Hepatocyte (in vitro differentiated cells): Measurements from ENCODE around the gene ADGB. TPM values are rescaled to one million over a fixed set of nuclear protein-coding genes. Genes with fewer than 3 reads are reported as not detected.

ENCODE experiments used
- DNase-seq: peaks from one replicate; pipeline ENCODE4 v3.0.0-alpha.2; 2016; ENCODE audit warnings: low spot score
- H2AFZ ChIP-seq: fragments of 200-600 bp; sonication (generic); 2 replicates; pipeline ENCODE4 v1.6.0; 2016; ENCODE audit warnings: antibody characterized with exemption, mild to moderate bottlenecking
- H3K27ac ChIP-seq: fragments of 200-600 bp; sonication (generic); 2 replicates; pipeline ENCODE4 v1.5.1; 2016; ENCODE audit warnings: mild to moderate bottlenecking
- H3K27me3 ChIP-seq: fragments of 200-600 bp; sonication (generic); 2 replicates; pipeline ENCODE4 v1.6.1; 2016
- H3K36me3 ChIP-seq: fragments of 200-600 bp; sonication (generic); replicated peaks from 2 replicates; pipeline ENCODE4 v1.5.1; 2016; ENCODE audit warnings: low read depth; ENCODE audit not compliant: insufficient read depth
- H3K4me1 ChIP-seq: fragments of 200-600 bp; sonication (generic); 2 replicates; pipeline ENCODE4 v1.5.1; 2016; ENCODE audit warnings: mild to moderate bottlenecking, moderate library complexity; ENCODE audit not compliant: insufficient read depth
- H3K4me2 ChIP-seq: fragments of 200-600 bp; sonication (generic); 2 replicates; pipeline ENCODE4 v1.6.0; 2016
- H3K4me3 ChIP-seq: fragments of 200-600 bp; sonication (generic); 2 replicates; pipeline ENCODE4 v1.5.1; 2016; ENCODE audit warnings: mild to moderate bottlenecking
- H3K79me2 ChIP-seq: fragments of 200-600 bp; sonication (generic); 2 replicates; pipeline ENCODE4 v1.6.0; 2017; ENCODE audit warnings: mild to moderate bottlenecking
- H3K9me2 ChIP-seq: fragments of 200-600 bp; sonication (generic); replicated peaks from 2 replicates; pipeline ENCODE4 v1.6.0; 2017; ENCODE audit warnings: mild to moderate bottlenecking; ENCODE audit not compliant: insufficient read depth
- H3K9me3 ChIP-seq: fragments of 200-600 bp; sonication (generic); 2 replicates; pipeline ENCODE4 v1.5.1; 2016; ENCODE audit warnings: low read depth, mild to moderate bottlenecking
- H4K20me1 ChIP-seq: fragments of 200-600 bp; sonication (generic); 2 replicates; pipeline ENCODE4 v1.6.0; 2016; ENCODE audit warnings: mild to moderate bottlenecking; ENCODE audit not compliant: insufficient read depth, poor library complexity, severe bottlenecking
- CTCF ChIP-seq: fragments of 200-600 bp; sonication (generic); IDR thresholded peaks from 2 replicates; pipeline ENCODE4 v1.5.1; 2016; ENCODE audit warnings: antibody characterized with exemption, mild to moderate bottlenecking; ENCODE audit not compliant: poor library complexity
- EZH2 ChIP-seq: fragments of 200-600 bp; sonication (generic); IDR thresholded peaks from 2 replicates; pipeline ENCODE4 v1.6.1; 2016; ENCODE audit warnings: antibody characterized with exemption, mild to moderate bottlenecking, borderline replicate concordance
- EZH2phosphoT487 ChIP-seq: fragments of 200-600 bp; sonication (generic); IDR thresholded peaks from one replicate; pipeline ENCODE4 v1.6.1; 2018; ENCODE audit warnings: antibody characterized with exemption, mild to moderate bottlenecking, low read depth, moderate library complexity; ENCODE audit not compliant: unreplicated experiment, severe bottlenecking
- WGBS: methylation state at CpG from one replicate; pipeline ENCODE4 v1.1.6; 2016; ENCODE audit warnings: low lambda C conversion rate; ENCODE audit errors: missing lambda C conversion rate; 5-methylcytosine and 5-hydroxymethylcytosine counted together
- polyA plus RNA-seq: library from polyadenylated mRNA; unstranded; fragments of >200 nt; fragmentation: Nextera tagmentation; extraction: Ambion mirVana; gene quantifications from 2 replicates; pipeline ENCODE4 v1.2.1, GENCODE V29; 2016
- total RNA-seq: library from RNA; depleted of rRNA; stranded (reverse); fragments of >200 nt; gene quantifications from 2 replicates; pipeline ENCODE4 v1.2.3, GENCODE V29; 2014

The ADGB gene
- total and polyA plus RNA-seq, 2 experiments from 2014 or later = 0.33 TPM; not detected in 1

GRCh38 chr6:146673069-146673468 lies 74.3 kb downstream of the ADGB start:
- Histone ChIP-seq H3K79me2 (no peaks in the 10 kb centered on the region), H3K27ac (no peak overlapping the region), H3K36me3 (no peaks in the 10 kb centered on the region), H4K20me1 (no peaks in the 10 kb centered on the region), H3K4me2 (no peak overlapping the region), H3K4me3 (no peak overlapping the region), H3K27me3 (no peaks in the 10 kb centered on the region), H3K9me3 (no peaks in the 10 kb centered on the region), H3K4me1 (no peaks in the 10 kb centered on the region), H2AFZ (no peak overlapping the region), H3K9me2 (no peaks in the 10 kb centered on the region)
- DNase-seq = no peak
- TF ChIP-seq CTCF = no peak
- TF ChIP-seq EZH2 = no peak
- TF ChIP-seq EZH2phosphoT487 = no peak
- 57% methylated on average over 3 of the region's 3 CpGs for WGBS

GRCh38 chr6:146679386-146679785 lies 80.6 kb downstream of the ADGB start:
- H3K9me2 ChIP-seq = no peaks in the 10 kb centered on the region
- no peaks in the 10 kb centered on the region for H3K9me3 ChIP-seq
- no peak for DNase-seq
- no peak overlapping the region for H3K27ac ChIP-seq
- no peaks in the 10 kb centered on the region for H4K20me1 ChIP-seq
- TF ChIP-seq EZH2phosphoT487 = no peak
- TF ChIP-seq CTCF = no peak
- no peak for TF ChIP-seq EZH2
- no peaks in the 10 kb centered on the region for H3K36me3 ChIP-seq
- no peaks in the 10 kb centered on the region for H3K79me2 ChIP-seq
- 89% methylated on average over 3 of the region's 3 CpGs for WGBS
- no peaks in the 10 kb centered on the region for H3K4me1 ChIP-seq
- no peak overlapping the region for H3K4me2 ChIP-seq
- no peak overlapping the region for H3K4me3 ChIP-seq
- no peak overlapping the region for H2AFZ ChIP-seq
- H3K27me3 ChIP-seq = no peaks in the 10 kb centered on the region

GRCh38 chr6:146682919-146683318 lies 84.1 kb downstream of the ADGB start:
- H3K27me3 ChIP-seq = no peaks in the 10 kb centered on the region
- H4K20me1 ChIP-seq = no peaks in the 10 kb centered on the region
- H3K9me3 ChIP-seq = no peaks in the 10 kb centered on the region
- no peak for DNase-seq
- no peak overlapping the region for H3K27ac ChIP-seq
- no peaks in the 10 kb centered on the region for H3K79me2 ChIP-seq
- H2AFZ ChIP-seq = no peak overlapping the region
- H3K36me3 ChIP-seq = no peaks in the 10 kb centered on the region
- WGBS = 86% methylated on average over 1 of the region's 1 CpG
- H3K4me1 ChIP-seq = no peaks in the 10 kb centered on the region
- no peaks in the 10 kb centered on the region for H3K9me2 ChIP-seq
- TF ChIP-seq EZH2phosphoT487 = no peak
- TF ChIP-seq EZH2 = no peak
- TF ChIP-seq CTCF = no peak
- no peak overlapping the region for H3K4me3 ChIP-seq
- H3K4me2 ChIP-seq = no peak overlapping the region

- Histone ChIP-seq H4K20me1 (no peaks in the 10 kb centered on the region), H3K27me3 (no peaks in the 10 kb centered on the region), H3K9me3 (no peaks in the 10 kb centered on the region), H3K9me2 (no peaks in the 10 kb centered on the region), H3K4me3 (no peak overlapping the region), H2AFZ (no peak overlapping the region), H3K4me1 (no peaks in the 10 kb centered on the region), H3K79me2 (no peaks in the 10 kb centered on the region), H3K27ac (no peak overlapping the region), H3K4me2 (no peak overlapping the region), H3K36me3 (no peaks in the 10 kb centered on the region)
- DNase-seq = no peak
- TF ChIP-seq EZH2 = no peak
- 67% methylated on average over 4 of the region's 4 CpGs for WGBS
Observed at GRCh38 chr6:146689806-146690205, 91.0 kb downstream of the ADGB start.
